K562 (cell line): ENCODE measurements around the gene NXN. TPM values are rescaled to one million over a fixed set of nuclear protein-coding genes. Genes with fewer than 3 reads are reported as not detected.

ENCODE experiments used
- ARID2 ChIP-seq: fragments of 450-650 bp; IDR thresholded peaks from 2 replicates; pipeline ENCODE4 v1.6.1; 2017; ENCODE audit warnings: antibody characterized with exemption, mild to moderate bottlenecking
- ESRRA ChIP-seq: fragments of 450-650 bp; IDR thresholded peaks from 2 replicates; pipeline ENCODE4 v1.6.1; 2014; ENCODE audit warnings: low read depth, mild to moderate bottlenecking, moderate library complexity, borderline replicate concordance
- ETV6 ChIP-seq, 3 experiments: fragments of 150-350 bp in 1 of 3; sonication (generic) in 1 of 3; formaldehyde crosslinking in 1 of 3; IDR thresholded peaks; 2 replicates each; pipeline versions ENCODE4 v1.6.1 to v1.8.0; 2014 to 2022; ENCODE audit warnings: borderline replicate concordance in 2 of 3, low read depth in 2 of 3, antibody characterized with exemption in 1 of 3, low read length in 1 of 3, mild to moderate bottlenecking in 1 of 3, missing genetic modification reagents in 1 of 3
- ZEB2 ChIP-seq: fragments of 450-650 bp; IDR thresholded peaks from 2 replicates; pipeline ENCODE4 v1.6.1; 2016
- ZNF444 ChIP-seq: fragments of 250-450 bp; sonication (Bioruptor Pico); IDR thresholded peaks from 2 replicates; pipeline ENCODE4 v1.4.0; 2020; ENCODE audit warnings: mild to moderate bottlenecking, moderate library complexity
- ZNF589 ChIP-seq: fragments of 200-800 bp; sonication (Bioruptor generic); IDR thresholded peaks from 2 replicates; pipeline ENCODE4 v1.6.1; 2016; ENCODE audit warnings: low read depth, missing genetic modification characterization, missing compliant biosample characterization
- polyA plus RNA-seq, 8 experiments: library from polyadenylated mRNA; depleted of rRNA in 4 of 8; stranded (reverse) in 5 of 8; unstranded in 3 of 8; fragments of >200 nt; fragmentation: Nextera tagmentation in 2 of 8; fragmentation: Illumina TruSeq in 1 of 8; extraction: Ambion mirVana in 2 of 8; extraction: Trizol in 1 of 8; gene quantifications; 2 replicates each; pipeline versions ENCODE4 v1.2.1 to v1.2.3, GENCODE V29; 2011 to 2014; ENCODE audit warnings: inconsistent platforms in 1 of 8, missing spikeins in 1 of 8
- total RNA-seq, 7 experiments: library from RNA; depleted of rRNA in 6 of 7; stranded (reverse); fragments of >200 nt in 6 of 7; fragmentation: Illumina TruSeq in 2 of 7; extraction: Trizol in 2 of 7; gene quantifications; 2 replicates each; pipeline versions ENCODE4 v1.2.1 to v1.2.3, GENCODE V29; 2011 to 2021; ENCODE audit warnings: low replicate concordance in 1 of 7
- TF ChIP-seq, protein P1 (sequence below), 2 experiments: fragments of 450-650 bp in 1 of 2; sonication (generic) in 1 of 2; formaldehyde crosslinking in 1 of 2; IDR thresholded peaks; 2 replicates each; pipeline versions ENCODE4 v1.7.1 to v1.9.0; 2016 to 2022; ENCODE audit warnings: inconsistent platforms in 1 of 2, mild to moderate bottlenecking in 1 of 2, missing genetic modification reagents in 1 of 2
- TF ChIP-seq, protein P2 (sequence below): sonication (generic); formaldehyde crosslinking; IDR thresholded peaks from 2 replicates; pipeline ENCODE4 v1.8.0; 2022; ENCODE audit warnings: missing genetic modification reagents, mild to moderate bottlenecking, moderate library complexity, borderline replicate concordance
- TF ChIP-seq, protein P3 (sequence below): fragments of 250-450 bp; sonication (Bioruptor Pico); IDR thresholded peaks from 2 replicates; pipeline ENCODE4 v1.4.0; 2020; ENCODE audit warnings: borderline replicate concordance

Gene NXN
- total and polyA plus RNA-seq, 9 of the 15 experiments (the other 6 are each of a cell fraction or from before 2014, with no cell fraction given): 0.08 to 0.39 (median 0.29) TPM; not detected in 5

DNA sequence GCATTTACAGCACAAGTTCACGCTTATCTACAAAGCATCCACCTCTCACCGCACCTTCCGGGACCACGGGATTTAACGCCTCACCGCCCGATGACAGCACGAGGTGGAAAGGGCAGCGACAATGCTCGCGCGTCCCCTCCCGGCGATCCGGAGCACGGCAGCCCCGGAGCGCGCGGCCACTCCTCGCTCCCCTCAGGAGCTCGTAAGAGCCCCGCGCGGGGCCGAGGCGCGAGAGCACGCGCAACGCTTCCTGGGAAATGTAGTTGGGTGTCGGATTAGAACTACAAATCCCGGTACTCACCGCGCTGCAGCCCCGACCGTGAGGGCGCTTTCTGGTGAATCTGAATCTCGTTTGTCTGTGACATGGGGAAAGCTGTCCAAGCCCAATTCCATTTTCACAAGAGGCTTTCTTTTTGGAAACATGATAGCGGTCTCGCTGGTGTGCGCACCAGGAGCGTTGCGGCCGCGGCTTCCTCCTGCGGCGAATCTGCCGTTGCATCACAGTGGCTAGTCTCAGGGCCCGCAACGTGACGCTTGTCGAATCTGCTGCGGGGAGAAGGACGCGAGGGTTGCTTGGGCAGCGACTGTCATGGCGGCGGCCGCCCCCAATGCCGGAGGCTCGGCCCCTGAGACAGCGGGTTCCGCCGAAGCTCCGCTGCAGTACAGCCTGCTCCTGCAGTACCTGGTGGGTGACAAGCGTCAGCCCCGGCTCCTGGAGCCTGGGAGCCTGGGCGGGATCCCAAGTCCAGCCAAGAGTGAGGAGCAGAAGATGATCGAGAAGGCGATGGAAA, 17.2 kb upstream of the NXN start, which contains the start of gene TIMM22 (continued):
- TF ChIP-seq, protein P1, sequence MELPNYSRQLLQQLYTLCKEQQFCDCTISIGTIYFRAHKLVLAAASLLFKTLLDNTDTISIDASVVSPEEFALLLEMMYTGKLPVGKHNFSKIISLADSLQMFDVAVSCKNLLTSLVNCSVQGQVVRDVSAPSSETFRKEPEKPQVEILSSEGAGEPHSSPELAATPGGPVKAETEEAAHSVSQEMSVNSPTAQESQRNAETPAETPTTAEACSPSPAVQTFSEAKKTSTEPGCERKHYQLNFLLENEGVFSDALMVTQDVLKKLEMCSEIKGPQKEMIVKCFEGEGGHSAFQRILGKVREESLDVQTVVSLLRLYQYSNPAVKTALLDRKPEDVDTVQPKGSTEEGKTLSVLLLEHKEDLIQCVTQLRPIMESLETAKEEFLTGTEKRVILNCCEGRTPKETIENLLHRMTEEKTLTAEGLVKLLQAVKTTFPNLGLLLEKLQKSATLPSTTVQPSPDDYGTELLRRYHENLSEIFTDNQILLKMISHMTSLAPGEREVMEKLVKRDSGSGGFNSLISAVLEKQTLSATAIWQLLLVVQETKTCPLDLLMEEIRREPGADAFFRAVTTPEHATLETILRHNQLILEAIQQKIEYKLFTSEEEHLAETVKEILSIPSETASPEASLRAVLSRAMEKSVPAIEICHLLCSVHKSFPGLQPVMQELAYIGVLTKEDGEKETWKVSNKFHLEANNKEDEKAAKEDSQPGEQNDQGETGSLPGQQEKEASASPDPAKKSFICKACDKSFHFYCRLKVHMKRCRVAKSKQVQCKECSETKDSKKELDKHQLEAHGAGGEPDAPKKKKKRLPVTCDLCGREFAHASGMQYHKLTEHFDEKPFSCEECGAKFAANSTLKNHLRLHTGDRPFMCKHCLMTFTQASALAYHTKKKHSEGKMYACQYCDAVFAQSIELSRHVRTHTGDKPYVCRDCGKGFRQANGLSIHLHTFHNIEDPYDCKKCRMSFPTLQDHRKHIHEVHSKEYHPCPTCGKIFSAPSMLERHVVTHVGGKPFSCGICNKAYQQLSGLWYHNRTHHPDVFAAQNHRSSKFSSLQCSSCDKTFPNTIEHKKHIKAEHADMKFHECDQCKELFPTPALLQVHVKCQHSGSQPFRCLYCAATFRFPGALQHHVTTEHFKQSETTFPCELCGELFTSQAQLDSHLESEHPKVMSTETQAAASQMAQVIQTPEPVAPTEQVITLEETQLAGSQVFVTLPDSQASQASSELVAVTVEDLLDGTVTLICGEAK (IDR thresholded peaks at IDR 0.05): peak; percentile 75
- TF ChIP-seq, protein P1 (CRISPR knock-in tag; IDR thresholded peaks at IDR 0.05): no peak
- TF ChIP-seq ETV6 (IDR thresholded peaks at IDR 0.05; ENCODE audit: borderline replicate concordance in 1 of 2, low read depth in 2 of 2, low read length in 1 of 2): no peak
- no peak for TF ChIP-seq ETV6 (CRISPR knock-in tag; IDR thresholded peaks at IDR 0.05; ENCODE audit: borderline replicate concordance)
- no peak for TF ChIP-seq ZNF444 (CRISPR knock-in tag)
- no peak for TF ChIP-seq ARID2
- TF ChIP-seq, protein P2, sequence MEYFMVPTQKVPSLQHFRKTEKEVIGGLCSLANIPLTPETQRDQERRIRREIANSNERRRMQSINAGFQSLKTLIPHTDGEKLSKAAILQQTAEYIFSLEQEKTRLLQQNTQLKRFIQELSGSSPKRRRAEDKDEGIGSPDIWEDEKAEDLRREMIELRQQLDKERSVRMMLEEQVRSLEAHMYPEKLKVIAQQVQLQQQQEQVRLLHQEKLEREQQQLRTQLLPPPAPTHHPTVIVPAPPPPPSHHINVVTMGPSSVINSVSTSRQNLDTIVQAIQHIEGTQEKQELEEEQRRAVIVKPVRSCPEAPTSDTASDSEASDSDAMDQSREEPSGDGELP (CRISPR knock-in tag): peak; percentile 70
- peak; percentile 46; the same call in 1 of the 2 replicates for TF ChIP-seq ESRRA
- TF ChIP-seq, protein P3, sequence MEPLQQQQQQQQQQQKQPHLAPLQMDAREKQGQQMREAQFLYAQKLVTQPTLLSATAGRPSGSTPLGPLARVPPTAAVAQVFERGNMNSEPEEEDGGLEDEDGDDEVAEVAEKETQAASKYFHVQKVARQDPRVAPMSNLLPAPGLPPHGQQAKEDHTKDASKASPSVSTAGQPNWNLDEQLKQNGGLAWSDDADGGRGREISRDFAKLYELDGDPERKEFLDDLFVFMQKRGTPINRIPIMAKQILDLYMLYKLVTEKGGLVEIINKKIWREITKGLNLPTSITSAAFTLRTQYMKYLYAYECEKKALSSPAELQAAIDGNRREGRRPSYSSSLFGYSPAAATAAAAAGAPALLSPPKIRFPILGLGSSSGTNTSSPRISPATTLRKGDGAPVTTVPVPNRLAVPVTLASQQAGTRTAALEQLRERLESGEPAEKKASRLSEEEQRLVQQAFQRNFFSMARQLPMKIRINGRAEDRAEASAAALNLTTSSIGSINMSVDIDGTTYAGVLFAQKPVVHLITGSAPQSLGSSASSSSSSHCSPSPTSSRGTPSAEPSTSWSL (CRISPR knock-in tag): 0 out of 2 replicates have a peak, but pooled peaks have one; percentile 24
- TF ChIP-seq ZNF589 (CRISPR knock-in tag): no peak; the same call in 1 of the 2 replicates
- peak; percentile 100 for TF ChIP-seq ZEB2
